ENCODE data around the gene MEGF6.

MEGF6 gene

GRCh38 chr1:3456964-3457909, 154.1 kb downstream of the MEGF6 start:
- TF ChIP-seq ZFP30 (CRISPR knock-in tag; IDR thresholded peaks at IDR 0.05) (no peak), CREB5 (CRISPR knock-in tag; IDR thresholded peaks at IDR 0.05; ENCODE audit: low read depth) (no peak), CSRNP3 (CRISPR knock-in tag; IDR thresholded peaks at IDR 0.05) (no peak), POU6F1 (CRISPR knock-in tag; IDR thresholded peaks at IDR 0.05; ENCODE audit: borderline replicate concordance, low read depth) (no peak), TCF4 (CRISPR knock-in tag; IDR thresholded peaks at IDR 0.05; ENCODE audit: borderline replicate concordance) (no peak), RARB (CRISPR knock-in tag; IDR thresholded peaks at IDR 0.05) (no peak), ZNF70 (CRISPR knock-in tag; IDR thresholded peaks at IDR 0.05) (no peak), BACH2 (CRISPR knock-in tag; IDR thresholded peaks at IDR 0.05; ENCODE audit: borderline replicate concordance) (no peak), ZNF8 (CRISPR knock-in tag; IDR thresholded peaks at IDR 0.05) (no peak), ISL1 (CRISPR knock-in tag; IDR thresholded peaks at IDR 0.05) (no peak), PATZ1 (CRISPR knock-in tag; IDR thresholded peaks at IDR 0.05; ENCODE audit: borderline replicate concordance) (no peak), GLIS3 (CRISPR knock-in tag; IDR thresholded peaks at IDR 0.05) (no peak), ESRRG (CRISPR knock-in tag; IDR thresholded peaks at IDR 0.05) (no peak), ZC3H10 (CRISPR knock-in tag; IDR thresholded peaks at IDR 0.05) (no peak), ZNF565 (CRISPR knock-in tag; conservative IDR thresholded peaks at IDR 0.05; ENCODE audit: low read depth) (no peak)
- ATAC-seq = no peak

- ATAC-seq = no peak
- TF ChIP-seq RARB (CRISPR knock-in tag; IDR thresholded peaks at IDR 0.05) (no peak), OSR1 (CRISPR knock-in tag; IDR thresholded peaks at IDR 0.05) (no peak), CSRNP3 (CRISPR knock-in tag; IDR thresholded peaks at IDR 0.05) (no peak), ZNF565 (CRISPR knock-in tag; conservative IDR thresholded peaks at IDR 0.05; ENCODE audit: low read depth) (no peak), ZNF70 (CRISPR knock-in tag; IDR thresholded peaks at IDR 0.05) (no peak), POU6F1 (CRISPR knock-in tag; IDR thresholded peaks at IDR 0.05; ENCODE audit: borderline replicate concordance, low read depth) (no peak), CREB5 (CRISPR knock-in tag; IDR thresholded peaks at IDR 0.05; ENCODE audit: low read depth) (no peak), ZNF8 (CRISPR knock-in tag; IDR thresholded peaks at IDR 0.05) (no peak), ARNTL (CRISPR knock-in tag; IDR thresholded peaks at IDR 0.05; ENCODE audit: borderline replicate concordance, low read depth) (no peak), CSDC2 (CRISPR knock-in tag; IDR thresholded peaks at IDR 0.05) (no peak), TSHZ2 (CRISPR knock-in tag; IDR thresholded peaks at IDR 0.05) (no peak), ESRRG (CRISPR knock-in tag; IDR thresholded peaks at IDR 0.05) (no peak), SNAI2 (CRISPR knock-in tag; IDR thresholded peaks at IDR 0.05) (no peak)
Measured at GRCh38 chr1:3456449-3456963, 154.8 kb downstream of the MEGF6 start.

Data from SK-N-SH treated with all-trans-retinoic acid at 6 μM for 48 hours (cell line).